Measurements from ENCODE around the gene CELF2.

The CELF2 gene

GRCh38 chr10:11141571-11142091 lies 124.0 kb downstream of the CELF2 start (continued):
- TF ChIP-seq ZNF670 (tag by site-specific recombination; IDR thresholded peaks at IDR 0.05; ENCODE audit: low read depth) = no peak
- TF ChIP-seq ZNF394 (tag by site-specific recombination; IDR thresholded peaks at IDR 0.05; ENCODE audit: borderline replicate concordance) = 0 out of 2 replicates have a peak, but pooled peaks have one; percentile 36
- no peak for TF ChIP-seq KLF9 (tag by site-specific recombination; IDR thresholded peaks at IDR 0.05; ENCODE audit: low read depth)
- no peak for TF ChIP-seq ZNF513 (tag by site-specific recombination; IDR thresholded peaks at IDR 0.05)
- TF ChIP-seq KLF16 (tag by site-specific recombination; IDR thresholded peaks at IDR 0.05) = peak; percentile 33; the same call in 1 of the 2 replicates
- TF ChIP-seq ZNF280D (tag by site-specific recombination; IDR thresholded peaks at IDR 0.05) = no peak
- TF ChIP-seq ZNF433 (tag by site-specific recombination; IDR thresholded peaks at IDR 0.05; ENCODE audit: low read depth) = no peak
- no peak for TF ChIP-seq ZNF830 (tag by site-specific recombination; IDR thresholded peaks at IDR 0.05; ENCODE audit: low read depth)
- no peak for TF ChIP-seq SP3 (tag by site-specific recombination; IDR thresholded peaks at IDR 0.05)
- TF ChIP-seq ZBTB11 (tag by site-specific recombination; conservative IDR thresholded peaks at IDR 0.05; ENCODE audit: low read depth) = no peak
- TF ChIP-seq ZNF488 (tag by site-specific recombination; IDR thresholded peaks at IDR 0.05) = no peak
- TF ChIP-seq ZNF37A (tag by site-specific recombination; IDR thresholded peaks at IDR 0.05) = no peak
- no peak for TF ChIP-seq ZNF18 (tag by site-specific recombination; IDR thresholded peaks at IDR 0.05)
- 0 out of 2 replicates have a peak, but pooled peaks have one; percentile 24 for TF ChIP-seq ZNF639 (tag by site-specific recombination; IDR thresholded peaks at IDR 0.05)
- no peak for TF ChIP-seq HOXA7 (CRISPR knock-in tag; IDR thresholded peaks at IDR 0.05; ENCODE audit: borderline replicate concordance)
- no peak; the same call in 1 of the 2 replicates for TF ChIP-seq KLF10 (tag by site-specific recombination; IDR thresholded peaks at IDR 0.05)
- no peak for TF ChIP-seq ZBTB8A (tag by site-specific recombination; IDR thresholded peaks at IDR 0.05)
- no peak for TF ChIP-seq ZFP3 (tag by site-specific recombination; IDR thresholded peaks at IDR 0.05; ENCODE audit: low read depth)
- TF ChIP-seq ZNF571 (tag by site-specific recombination; IDR thresholded peaks at IDR 0.05) = no peak
- no peak for TF ChIP-seq CTCF (tag by site-specific recombination; IDR thresholded peaks at IDR 0.05)
- no peak for TF ChIP-seq ZNF449 (tag by site-specific recombination; IDR thresholded peaks at IDR 0.05)
